Upper lobe of left lung (tissue), 6 donors: ENCODE data around the gene SPTBN2. TPM values are rescaled to one million over a fixed set of nuclear protein-coding genes. Genes with fewer than 3 reads are reported as not detected.

Experiments used
- ATAC-seq, 2 donors: fragments of 200-7000 bp; cut with Tn5 transposase; one replicate each; pipeline ENCODE4 v1.9.1; 2022; ENCODE audit warnings: mild to moderate bottlenecking in 2 of 2, moderate library complexity in 2 of 2; ENCODE audit not compliant: low FRiP score in 2 of 2
- DNase-seq, 2 donors: peaks; one replicate each; pipeline ENCODE4 v3.0.0-alpha.2; 2019 to 2020
- H3K27ac ChIP-seq, 4 donors: fragments of 200-600 bp; sonication (generic); one replicate each; pipeline ENCODE4 v1.5.1; 2016 to 2019
- H3K27me3 ChIP-seq, 4 donors: fragments of 200-600 bp; sonication (generic); one replicate each; pipeline ENCODE4 v1.5.1; 2017 to 2019
- H3K36me3 ChIP-seq, 4 donors: fragments of 200-600 bp; sonication (generic); one replicate each; pipeline ENCODE4 v1.5.1; 2016 to 2019
- H3K4me1 ChIP-seq, 4 donors: fragments of 200-600 bp; sonication (generic); one replicate each; pipeline ENCODE4 v1.5.1; 2018 to 2019
- H3K4me3 ChIP-seq, 4 donors: fragments of 200-600 bp; sonication (generic); one replicate each; pipeline ENCODE4 v1.5.1; 2017 to 2019; ENCODE audit warnings: mild to moderate bottlenecking in 2 of 4, moderate library complexity in 1 of 4
- H3K9me3 ChIP-seq, 4 donors: fragments of 200-600 bp; sonication (generic); one replicate each; pipeline ENCODE4 v1.5.1; 2018 to 2019
- CTCF ChIP-seq, 6 experiments: fragments of 450-650 bp in 4 of 6; fragments of 200-600 bp in 2 of 6; sonication (generic) in 2 of 6; IDR thresholded peaks; one replicate each; pipeline ENCODE4 v1.5.1; 2016 to 2019; ENCODE audit warnings: antibody characterized with exemption in 6 of 6
- EP300 ChIP-seq, 4 donors: sonication (generic); formaldehyde crosslinking; IDR thresholded peaks; one replicate each; pipeline ENCODE4 v1.5.1; 2017; ENCODE audit warnings: antibody characterized with exemption in 4 of 4, control low read depth in 2 of 4
- POLR2A ChIP-seq, 4 donors: fragments of 450-650 bp; IDR thresholded peaks; one replicate each; pipeline ENCODE4 v1.5.1; 2016 to 2017; ENCODE audit warnings: antibody characterized with exemption in 4 of 4, mild to moderate bottlenecking in 2 of 4
- POLR2AphosphoS5 ChIP-seq, 2 donors: sonication (generic); formaldehyde crosslinking; IDR thresholded peaks; one replicate each; pipeline ENCODE4 v1.5.1; 2017; ENCODE audit warnings: antibody characterized with exemption in 2 of 2
- WGBS, 2 donors: methylation state at CpG; one replicate each; pipeline ENCODE4 v1.1.5; 2017 to 2018; 5-methylcytosine and 5-hydroxymethylcytosine counted together
- total RNA-seq, 6 donors: library from RNA; depleted of rRNA in 4 of 6; stranded (reverse); fragments of >200 nt in 4 of 6; gene quantifications; one replicate each; pipeline versions ENCODE4 v1.1.0 to v1.2.1, GENCODE V29; 2016 to 2021
- donor health status: DM: no; HTN: no; CAD: no; lungs with moderate emphysema.
- donor health status: DM: no; HTN: yes; CAD: no; lungs with severe emphysema.

Gene SPTBN2
- total RNA-seq, 6 donors from 2014 or later, result 9.3 to 45.1 (median 21.1) TPM

DNA sequence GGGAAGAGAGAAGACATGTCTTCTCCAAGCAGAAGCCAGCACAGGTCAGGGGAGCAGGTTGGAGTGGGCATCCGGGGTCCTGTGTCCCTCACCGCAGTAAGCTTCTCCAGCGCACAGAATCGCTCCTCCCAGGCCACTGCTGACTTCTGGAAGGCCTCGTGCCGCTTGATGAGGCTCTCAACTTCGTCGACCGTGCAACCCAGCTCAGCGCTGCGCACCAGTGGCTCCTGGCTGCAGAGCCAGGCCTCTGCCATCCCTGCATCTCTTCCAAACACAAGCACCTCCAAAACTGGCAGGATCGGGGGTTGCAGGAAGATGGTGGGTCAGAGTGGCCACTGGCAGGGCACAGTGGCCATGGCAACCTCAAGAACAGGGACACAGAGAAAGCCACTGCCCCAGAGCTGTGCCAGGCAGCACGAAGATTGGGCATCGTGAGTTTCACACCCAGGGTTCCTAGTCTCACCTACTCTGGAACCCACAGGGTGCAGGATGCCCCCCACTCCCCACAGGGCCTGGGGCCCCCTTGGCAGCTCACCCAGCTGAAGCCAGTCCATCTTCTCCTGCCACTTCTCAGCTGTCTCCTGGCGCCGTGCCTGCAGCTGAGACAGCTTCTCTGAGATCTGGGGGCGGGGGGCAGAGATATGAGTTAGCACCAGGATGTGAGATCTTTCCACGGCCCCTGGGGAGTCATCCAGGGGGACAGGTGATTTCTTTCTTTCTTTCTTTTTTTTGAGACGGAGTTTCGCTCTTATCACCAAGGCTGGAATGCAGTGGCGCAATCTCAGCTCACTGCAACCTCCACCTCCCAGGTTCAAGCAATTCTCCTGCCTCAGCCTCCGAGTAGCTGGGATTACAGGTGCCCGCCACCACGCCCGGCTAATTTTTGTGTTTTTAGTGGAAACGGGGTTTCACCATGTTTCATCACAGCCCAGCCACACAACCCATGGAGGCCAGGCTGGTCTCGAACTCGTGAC is 40.2 kb downstream of the SPTBN2 start:
- Histone ChIP-seq H3K4me3 (no peak overlapping the region), H3K27me3 (no peaks in the 10 kb centered on the region), H3K4me1 (no peaks in the 10 kb centered on the region), H3K9me3 (no peaks in the 10 kb centered on the region), H3K36me3 (no peaks in the 10 kb centered on the region), H3K27ac (no peak overlapping the region)
- DNase-seq (peak in 1 of 2 donors; percentile 63), ATAC-seq (no peak)
- no peak for TF ChIP-seq POLR2A (IDR thresholded peaks at IDR 0.05)
- no peak for TF ChIP-seq EP300 (IDR thresholded peaks at IDR 0.05)
- no peak for TF ChIP-seq POLR2AphosphoS5 (IDR thresholded peaks at IDR 0.05)
- TF ChIP-seq CTCF (IDR thresholded peaks at IDR 0.05), result no peak
- 81 to 83% methylated on average over 18 to 28 of the region's 28 CpGs for WGBS, 2 donors

DNA sequence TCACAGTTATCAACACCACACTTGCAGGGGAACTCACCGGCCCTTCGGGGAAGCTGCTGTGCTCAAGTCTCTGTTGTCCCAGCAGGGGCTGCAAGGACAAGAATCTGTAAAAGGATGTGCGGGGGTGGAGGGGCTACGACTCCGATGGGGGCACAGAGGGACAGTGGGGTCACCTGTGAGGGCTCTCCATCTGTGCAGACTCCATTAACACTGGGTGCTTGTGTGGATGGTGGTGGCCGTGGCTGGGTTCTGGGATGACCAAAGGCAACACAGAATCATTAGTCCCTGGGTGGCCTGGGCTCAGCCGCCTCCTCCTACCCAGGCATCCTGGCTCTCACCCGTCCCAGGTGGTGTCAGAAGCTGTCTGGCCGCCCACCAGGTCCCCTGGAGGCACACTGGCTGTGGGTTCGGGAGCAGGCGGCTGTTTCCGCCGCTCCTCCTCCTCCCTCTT is 41.2 kb downstream of the SPTBN2 start:
- WGBS, 2 donors, result 86 to 88% methylated on average over 11 to 13 of the region's 13 CpGs
- Histone ChIP-seq H3K9me3 (no peaks in the 10 kb centered on the region), H3K36me3 (no peaks in the 10 kb centered on the region), H3K4me1 (no peaks in the 10 kb centered on the region), H3K27ac (no peak overlapping the region), H3K27me3 (no peaks in the 10 kb centered on the region), H3K4me3 (no peak overlapping the region)
- TF ChIP-seq EP300 (IDR thresholded peaks at IDR 0.05), result no peak
- TF ChIP-seq POLR2AphosphoS5 (IDR thresholded peaks at IDR 0.05), result no peak
- no peak for TF ChIP-seq POLR2A (IDR thresholded peaks at IDR 0.05)
- TF ChIP-seq CTCF (IDR thresholded peaks at IDR 0.05), result no peak
- ATAC-seq (no peak), DNase-seq (no peak)

- H3K4me1 ChIP-seq, result no peaks in the 10 kb centered on the region
- DNase-seq (peak in 1 of 2 donors; percentile 77), ATAC-seq (no peak)
- no peaks in the 10 kb centered on the region for H3K9me3 ChIP-seq
- TF ChIP-seq CTCF (IDR thresholded peaks at IDR 0.05), result no peak
- no peak overlapping the region for H3K27ac ChIP-seq
- no peaks in the 10 kb centered on the region for H3K36me3 ChIP-seq
- H3K27me3 ChIP-seq, result no peaks in the 10 kb centered on the region
- H3K4me3 ChIP-seq, result no peak overlapping the region
- WGBS, 2 donors, result 84 to 93% methylated on average over 20 to 32 of the region's 33 CpGs
These were observed 41.9 kb downstream of the SPTBN2 start for GRCh38 chr11:66686801-66687750.

DNA sequence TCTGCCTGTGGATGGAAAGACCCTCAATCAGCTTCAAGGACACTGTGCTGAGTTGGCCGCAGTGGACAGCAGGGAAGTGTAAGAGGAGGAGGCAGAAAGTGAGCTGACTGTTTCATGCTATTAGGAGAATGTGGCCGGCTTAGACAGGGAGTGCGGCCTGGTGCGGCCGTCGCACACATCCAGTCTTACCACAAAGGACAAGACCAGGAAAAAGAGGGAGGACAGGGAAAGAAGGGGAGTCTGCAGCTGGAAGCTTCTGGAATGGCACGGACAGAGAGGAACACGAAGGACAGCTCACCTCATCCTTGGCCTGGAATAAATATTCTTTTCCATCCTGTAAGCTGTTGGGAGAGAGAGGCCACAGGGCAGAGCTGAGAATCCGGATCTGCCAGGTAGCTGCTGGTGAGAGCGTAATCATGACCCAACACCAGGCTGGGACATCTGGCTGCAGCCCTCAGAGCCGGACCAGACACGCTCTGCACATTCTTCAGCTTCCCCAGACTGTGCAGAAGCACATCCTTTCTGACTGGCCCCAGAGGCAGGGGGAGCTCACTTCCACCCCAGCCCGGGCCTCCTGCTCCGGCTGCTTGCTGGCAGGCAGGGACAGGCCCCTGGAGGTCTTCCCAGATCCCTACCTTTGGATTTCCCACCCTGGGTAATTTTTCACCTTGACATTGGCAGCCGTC is 42.8 kb downstream of the SPTBN2 start:
- Histone ChIP-seq H3K4me3 (no peak overlapping the region), H3K9me3 (no peaks in the 10 kb centered on the region), H3K27me3 (no peaks in the 10 kb centered on the region), H3K27ac (no peak overlapping the region), H3K36me3 (no peaks in the 10 kb centered on the region), H3K4me1 (no peaks in the 10 kb centered on the region)
- WGBS, 2 donors, result 90 to 95% methylated on average over 14 to 15 of the region's 15 CpGs
- DNase-seq (no peak), ATAC-seq (no peak)
- TF ChIP-seq POLR2AphosphoS5 (IDR thresholded peaks at IDR 0.05), result no peak
- no peak for TF ChIP-seq POLR2A (IDR thresholded peaks at IDR 0.05)
- no peak for TF ChIP-seq CTCF (IDR thresholded peaks at IDR 0.05)
- TF ChIP-seq EP300 (IDR thresholded peaks at IDR 0.05), result no peak
